Amniotic stem cell (primary cell): ENCODE data around the gene VSX2.

Source experiments
- DNase-seq: peaks from one replicate; lab custom pipeline; 2025; lab: John Stamatoyannopoulos, UW

Gene VSX2

GRCh38 chr14:74302152-74302628 is 62.9 kb downstream of the VSX2 start:
- DNase-seq: peak; percentile 18

- peak; percentile 63 for DNase-seq
These were observed 63.7 kb downstream of the VSX2 start, which contains the start of gene ABCD4 for GRCh38 chr14:74302634-74303569. Gene ABCD4, minus strand, starts transcription at chr14:74302934. Its CDS starts 22 bp downstream, at chr14:74302912.

GRCh38 chr14:74308695-74309094 is 69.4 kb downstream of the VSX2 start:
- DNase-seq: no peak

DNA sequence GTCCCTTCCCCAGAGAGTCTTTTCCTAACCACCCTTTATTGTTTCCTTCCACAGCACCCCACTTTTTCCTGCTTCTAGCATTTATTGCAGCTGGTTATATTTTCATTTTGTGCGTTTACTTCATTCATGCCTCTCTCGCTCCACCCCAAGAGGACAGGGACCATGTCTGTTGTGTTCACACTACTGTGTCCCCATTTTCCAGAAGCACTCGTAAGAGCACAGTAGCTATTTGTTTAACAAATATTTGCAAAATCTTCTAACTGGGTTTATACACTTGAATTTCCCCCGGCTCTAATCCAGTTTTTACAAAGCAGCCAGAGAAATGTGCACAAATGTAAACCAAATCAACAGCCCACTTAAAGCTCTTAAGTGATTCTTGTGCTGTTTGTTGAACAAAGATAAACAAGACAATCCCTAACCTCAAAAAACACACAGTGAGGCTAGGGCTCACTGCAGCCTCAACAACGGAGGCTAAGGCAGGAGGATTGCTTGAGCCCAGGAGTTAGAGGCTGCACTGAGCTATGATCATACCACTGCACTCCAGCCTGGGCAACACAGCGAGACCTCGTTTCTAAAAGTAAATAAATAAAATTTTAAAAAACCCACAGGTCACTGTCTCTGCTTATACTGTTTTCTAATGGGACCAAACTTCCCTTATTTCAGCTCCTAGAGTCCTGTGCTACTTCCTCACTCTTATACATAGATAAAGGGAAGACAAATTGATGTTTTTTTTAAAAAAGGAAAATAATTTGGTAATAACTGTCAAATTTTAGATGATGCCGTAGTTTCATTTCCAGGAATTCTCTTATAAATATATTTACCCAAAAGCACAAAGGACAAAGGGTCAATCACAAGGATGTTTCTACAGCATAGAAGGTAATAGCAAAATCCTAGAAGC is 70.1 kb downstream of the VSX2 start:
- DNase-seq: no peak

- DNase-seq: no peak
These were observed 72.9 kb downstream of the VSX2 start for GRCh38 chr14:74312161-74312560.
